NB4 (cell line): ENCODE data around the gene GPC1.

Experiments
- MYC ChIP-seq: IDR thresholded peaks from 2 replicates; pipeline ENCODE4 v1.6.1; 2011; ENCODE audit warnings: low read depth, low read length
- POLR2A ChIP-seq: IDR thresholded peaks from 2 replicates; pipeline ENCODE4 v1.6.1; 2011; ENCODE audit warnings: mild to moderate bottlenecking; ENCODE audit not compliant: insufficient read length; ENCODE audit errors: extremely low read depth
- TF ChIP-seq, protein P1 (sequence below): IDR thresholded peaks from one replicate; pipeline ENCODE4 v1.5.1; 2012; ENCODE audit warnings: low read depth, low read length

DNA sequence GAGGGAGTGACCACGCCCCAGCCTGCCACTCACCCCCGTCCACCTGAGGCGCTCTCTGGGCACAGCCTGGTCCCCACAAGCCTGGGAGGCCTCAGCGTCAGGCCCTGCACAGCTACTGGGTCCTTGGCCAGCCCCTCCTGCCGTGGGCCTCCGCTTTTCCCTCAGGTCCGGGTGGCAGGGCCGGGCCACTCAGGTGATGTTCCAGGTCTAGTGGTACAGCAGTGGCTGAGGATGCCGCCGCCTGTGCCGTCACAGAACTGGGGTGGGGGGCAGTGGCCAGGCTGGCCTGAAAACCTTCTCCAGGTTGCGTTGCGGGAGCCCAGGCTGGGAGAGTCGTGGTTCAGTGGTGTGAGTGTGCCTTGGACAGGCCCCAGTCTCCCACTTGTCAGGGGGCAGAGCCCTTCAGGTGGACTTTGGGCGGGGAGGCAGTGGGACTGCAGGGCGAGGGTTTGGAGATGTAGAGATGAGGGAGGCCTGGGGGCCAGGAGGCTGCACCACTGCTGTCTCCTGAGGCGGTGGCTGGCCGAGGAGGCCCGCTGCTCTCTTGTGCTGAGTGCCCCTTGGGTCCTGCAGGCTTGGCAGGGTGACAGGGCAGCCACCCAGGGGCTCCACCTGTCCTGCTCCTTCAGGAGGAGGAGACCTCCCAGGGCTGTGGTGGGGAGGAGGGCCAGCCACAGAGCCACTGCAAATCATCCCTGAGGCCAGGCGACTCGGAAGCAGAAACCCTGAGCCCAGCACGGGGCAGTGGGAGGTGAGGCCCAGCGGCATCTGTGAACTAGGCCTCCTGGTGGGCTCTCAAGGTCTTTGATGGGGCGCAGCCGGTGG lies 7.6 kb downstream of the GPC1 start:
- TF ChIP-seq, protein P1, sequence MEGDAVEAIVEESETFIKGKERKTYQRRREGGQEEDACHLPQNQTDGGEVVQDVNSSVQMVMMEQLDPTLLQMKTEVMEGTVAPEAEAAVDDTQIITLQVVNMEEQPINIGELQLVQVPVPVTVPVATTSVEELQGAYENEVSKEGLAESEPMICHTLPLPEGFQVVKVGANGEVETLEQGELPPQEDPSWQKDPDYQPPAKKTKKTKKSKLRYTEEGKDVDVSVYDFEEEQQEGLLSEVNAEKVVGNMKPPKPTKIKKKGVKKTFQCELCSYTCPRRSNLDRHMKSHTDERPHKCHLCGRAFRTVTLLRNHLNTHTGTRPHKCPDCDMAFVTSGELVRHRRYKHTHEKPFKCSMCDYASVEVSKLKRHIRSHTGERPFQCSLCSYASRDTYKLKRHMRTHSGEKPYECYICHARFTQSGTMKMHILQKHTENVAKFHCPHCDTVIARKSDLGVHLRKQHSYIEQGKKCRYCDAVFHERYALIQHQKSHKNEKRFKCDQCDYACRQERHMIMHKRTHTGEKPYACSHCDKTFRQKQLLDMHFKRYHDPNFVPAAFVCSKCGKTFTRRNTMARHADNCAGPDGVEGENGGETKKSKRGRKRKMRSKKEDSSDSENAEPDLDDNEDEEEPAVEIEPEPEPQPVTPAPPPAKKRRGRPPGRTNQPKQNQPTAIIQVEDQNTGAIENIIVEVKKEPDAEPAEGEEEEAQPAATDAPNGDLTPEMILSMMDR, result no peak
- TF ChIP-seq POLR2A, result no peak
- no peak for TF ChIP-seq MYC
